ENCODE data around the gene MNS1. TPM values are rescaled to one million over a fixed set of nuclear protein-coding genes. Genes with fewer than 3 reads are reported as not detected.

The MNS1 gene
- total RNA-seq, 1 donor from 2014 or later: 1.9 TPM

GRCh38 chr15:56475351-56475750 lies 10.4 kb upstream of the MNS1 start:
- peaks cover 1% of the 10 kb centered on the region for H3K27me3 Mint-ChIP-seq (ENCODE audit: unreplicated experiment)
- H3K4me3 Mint-ChIP-seq (ENCODE audit: unreplicated experiment): no peak overlapping the region
- H3K9me3 Mint-ChIP-seq (ENCODE audit: unreplicated experiment): no peaks in the 10 kb centered on the region
- no peaks in the 10 kb centered on the region for H3K4me1 Mint-ChIP-seq (ENCODE audit: unreplicated experiment)
- H3K36me3 Mint-ChIP-seq (ENCODE audit: low read depth, unreplicated experiment): no peaks in the 10 kb centered on the region
- TF ChIP-seq CTCF (IDR thresholded peaks at IDR 0.05; ENCODE audit: unreplicated experiment): no peak
- no peak for DNase-seq (ENCODE audit: low spot score)
- no peak overlapping the region for H3K27ac Mint-ChIP-seq (ENCODE audit: unreplicated experiment)

- TF ChIP-seq CTCF (IDR thresholded peaks at IDR 0.05; ENCODE audit: unreplicated experiment): no peak
- H3K4me3 Mint-ChIP-seq (ENCODE audit: unreplicated experiment): no peak overlapping the region
- peaks cover 7% of the 10 kb centered on the region for H3K4me1 Mint-ChIP-seq (ENCODE audit: unreplicated experiment)
Observed at GRCh38 chr15:56473017-56473416, 8.1 kb upstream of the MNS1 start.

GRCh38 chr15:56472278-56472677 lies 7.3 kb upstream of the MNS1 start:
- H3K4me1 Mint-ChIP-seq (ENCODE audit: unreplicated experiment): peaks cover 7% of the 10 kb centered on the region
- H3K4me3 Mint-ChIP-seq (ENCODE audit: unreplicated experiment): no peak overlapping the region
- DNase-seq (ENCODE audit: low spot score): no peak
- peaks cover 1% of the 10 kb centered on the region for H3K27me3 Mint-ChIP-seq (ENCODE audit: unreplicated experiment)
- H3K27ac Mint-ChIP-seq (ENCODE audit: unreplicated experiment): no peak overlapping the region
- no peaks in the 10 kb centered on the region for H3K9me3 Mint-ChIP-seq (ENCODE audit: unreplicated experiment)
- TF ChIP-seq CTCF (IDR thresholded peaks at IDR 0.05; ENCODE audit: unreplicated experiment): no peak
- H3K36me3 Mint-ChIP-seq (ENCODE audit: low read depth, unreplicated experiment): no peaks in the 10 kb centered on the region

More at GRCh38 chr15:56473017-56473416, 8.1 kb upstream of the MNS1 start:
- no peak for DNase-seq (ENCODE audit: low spot score)
- Mint-ChIP-seq H3K27ac (ENCODE audit: unreplicated experiment) (no peak overlapping the region), H3K36me3 (ENCODE audit: low read depth, unreplicated experiment) (no peaks in the 10 kb centered on the region), H3K9me3 (ENCODE audit: unreplicated experiment) (no peaks in the 10 kb centered on the region), H3K27me3 (ENCODE audit: unreplicated experiment) (peaks cover 1% of the 10 kb centered on the region)

GRCh38 chr15:56471440-56472069 lies 6.6 kb upstream of the MNS1 start:
- Mint-ChIP-seq H3K36me3 (ENCODE audit: low read depth, unreplicated experiment) (no peaks in the 10 kb centered on the region), H3K4me3 (ENCODE audit: unreplicated experiment) (no peak overlapping the region), H3K4me1 (ENCODE audit: unreplicated experiment) (peaks cover 7% of the 10 kb centered on the region), H3K9me3 (ENCODE audit: unreplicated experiment) (no peaks in the 10 kb centered on the region), H3K27ac (ENCODE audit: unreplicated experiment) (no peak overlapping the region), H3K27me3 (ENCODE audit: unreplicated experiment) (peaks cover 1% of the 10 kb centered on the region)
- no peak for TF ChIP-seq CTCF (IDR thresholded peaks at IDR 0.05; ENCODE audit: unreplicated experiment)
- DNase-seq (ENCODE audit: low spot score): no peak

GRCh38 chr15:56469483-56469882 lies 4.5 kb upstream of the MNS1 start:
- Mint-ChIP-seq H3K9me3 (ENCODE audit: unreplicated experiment) (no peaks in the 10 kb centered on the region), H3K27me3 (ENCODE audit: unreplicated experiment) (no peaks in the 10 kb centered on the region), H3K36me3 (ENCODE audit: low read depth, unreplicated experiment) (no peaks in the 10 kb centered on the region), H3K27ac (ENCODE audit: unreplicated experiment) (no peak overlapping the region), H3K4me1 (ENCODE audit: unreplicated experiment) (peaks cover 9% of the 10 kb centered on the region), H3K4me3 (ENCODE audit: unreplicated experiment) (no peak overlapping the region)
- DNase-seq (ENCODE audit: low spot score): no peak
- no peak for TF ChIP-seq CTCF (IDR thresholded peaks at IDR 0.05; ENCODE audit: unreplicated experiment)
